ENCODE measurements around the gene KCNN1.
"Not testable (repeated sequence)": the region's sequence is repeated elsewhere in the genome, so short reads cannot be mapped to it uniquely, and the experiment has no call there.

The KCNN1 gene

DNA sequence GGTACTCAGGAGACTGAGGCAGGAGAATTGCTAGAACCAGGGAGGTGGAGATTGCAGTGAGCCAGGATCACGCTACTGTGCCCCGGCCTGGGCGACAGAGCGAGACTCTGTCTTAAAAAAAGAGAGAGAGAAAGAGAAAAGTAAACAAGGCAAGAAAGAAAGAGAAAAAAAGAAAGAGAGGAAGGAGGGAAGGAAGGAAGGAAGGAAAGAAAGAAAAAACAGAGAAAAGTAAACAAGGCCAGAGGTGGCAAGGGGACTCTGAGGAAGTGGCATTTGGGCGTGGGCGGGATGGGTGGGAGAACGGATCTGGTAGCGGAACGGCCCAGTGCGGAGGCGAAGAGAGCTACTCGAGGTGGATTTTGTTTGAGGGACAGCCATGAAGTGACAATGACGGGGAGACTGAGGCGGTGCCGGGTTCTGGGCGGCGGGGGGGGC is 33.6 kb downstream of the KCNN1 start:
- peak overlapping the region; percentile 89 to 96 for H3K27ac ChIP-seq (ENCODE audit: low read depth in 2 of 2, low read length in 2 of 2)
- H3K4me1 ChIP-seq (ENCODE audit: control insufficient read depth in 2 of 2, insufficient read depth in 2 of 2, low read length in 2 of 2): peaks cover 9 to 20% of the 10 kb centered on the region in 2 donors
- H3K9me3 ChIP-seq (ENCODE audit: control insufficient read depth in 2 of 2, low read length in 2 of 2): no peaks in the 10 kb centered on the region
- peak overlapping the region; percentile 77 to 78 for H3K4me3 ChIP-seq (ENCODE audit: low read length in 2 of 2)
- H3K27me3 ChIP-seq (ENCODE audit: control insufficient read depth in 2 of 2, insufficient read depth in 2 of 2, low read length in 2 of 2): no peaks in the 10 kb centered on the region
- peak overlapping the region in 1 of 2 donors; percentile 96 for H3K9ac ChIP-seq (ENCODE audit: low read depth in 1 of 2, low read length in 2 of 2)
- H3K36me3 ChIP-seq (ENCODE audit: control insufficient read depth in 2 of 2, insufficient read depth in 2 of 2, low read length in 2 of 2): no peaks in the 10 kb centered on the region

GRCh38 chr19:18000915-18001776 is 34.2 kb downstream of the KCNN1 start:
- H3K27ac ChIP-seq (ENCODE audit: low read depth in 2 of 2, low read length in 2 of 2): peak overlapping the region; percentile 89 to 96
- H3K27me3 ChIP-seq (ENCODE audit: control insufficient read depth in 2 of 2, insufficient read depth in 2 of 2, low read length in 2 of 2): no peaks in the 10 kb centered on the region
- peaks cover 9 to 20% of the 10 kb centered on the region in 2 donors for H3K4me1 ChIP-seq (ENCODE audit: control insufficient read depth in 2 of 2, insufficient read depth in 2 of 2, low read length in 2 of 2)
- H3K4me3 ChIP-seq (ENCODE audit: low read length in 2 of 2): peak overlapping the region; percentile 77 to 78
- H3K36me3 ChIP-seq (ENCODE audit: control insufficient read depth in 2 of 2, insufficient read depth in 2 of 2, low read length in 2 of 2): no peaks in the 10 kb centered on the region
- H3K9me3 ChIP-seq (ENCODE audit: control insufficient read depth in 2 of 2, low read length in 2 of 2): no peaks in the 10 kb centered on the region
- H3K9ac ChIP-seq (ENCODE audit: low read depth in 1 of 2, low read length in 2 of 2): peak overlapping the region; percentile 84 to 96

DNA sequence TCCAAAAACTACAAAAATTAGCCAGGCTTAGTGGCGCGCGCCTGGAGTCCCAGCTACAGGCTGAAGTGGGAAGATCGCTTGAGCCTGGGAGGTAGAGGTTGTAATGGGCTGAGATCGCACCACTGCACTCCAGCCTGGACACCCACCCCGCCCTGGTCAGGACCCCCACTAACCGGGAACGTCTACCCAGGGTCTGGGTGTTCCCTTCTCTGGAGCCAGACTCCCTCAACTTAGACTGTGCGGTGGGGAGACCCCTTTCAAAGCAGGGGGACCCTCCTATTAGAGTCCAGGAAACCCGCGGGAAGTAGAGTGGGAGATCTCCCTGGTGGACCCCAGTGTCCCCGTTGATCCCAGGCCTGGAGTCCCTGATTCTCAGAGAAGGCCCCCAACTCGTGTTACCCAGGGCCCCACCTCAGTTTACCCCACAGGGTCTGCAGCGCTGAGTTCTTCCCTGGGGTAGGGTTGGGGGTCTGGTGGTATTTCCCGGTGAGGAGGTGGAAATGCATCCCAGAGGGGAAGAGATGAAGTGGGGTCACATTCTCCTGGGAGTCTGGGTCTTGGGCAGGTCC is 35.0 kb downstream of the KCNN1 start:
- H3K27ac ChIP-seq (ENCODE audit: low read depth in 2 of 2, low read length in 2 of 2): peak overlapping the region; percentile 89 to 96
- peaks cover 9 to 21% of the 10 kb centered on the region in 2 donors for H3K4me1 ChIP-seq (ENCODE audit: control insufficient read depth in 2 of 2, insufficient read depth in 2 of 2, low read length in 2 of 2)
- H3K36me3 ChIP-seq (ENCODE audit: control insufficient read depth in 2 of 2, insufficient read depth in 2 of 2, low read length in 2 of 2): no peaks in the 10 kb centered on the region
- H3K27me3 ChIP-seq (ENCODE audit: control insufficient read depth in 2 of 2, insufficient read depth in 2 of 2, low read length in 2 of 2): no peaks in the 10 kb centered on the region
- H3K9me3 ChIP-seq (ENCODE audit: control insufficient read depth in 2 of 2, low read length in 2 of 2): no peaks in the 10 kb centered on the region
- peak overlapping the region; percentile 84 to 96 for H3K9ac ChIP-seq (ENCODE audit: low read depth in 1 of 2, low read length in 2 of 2)
- H3K4me3 ChIP-seq (ENCODE audit: low read length in 2 of 2): peak overlapping the region; percentile 77 to 78

- Histone ChIP-seq H3K9ac (ENCODE audit: low read depth in 1 of 2, low read length in 2 of 2) (peak overlapping the region; percentile 84 to 96), H3K27ac (ENCODE audit: low read depth in 2 of 2, low read length in 2 of 2) (peak overlapping the region; percentile 89 to 96), H3K4me1 (ENCODE audit: control insufficient read depth in 2 of 2, insufficient read depth in 2 of 2, low read length in 2 of 2) (peaks cover 13 to 26% of the 10 kb centered on the region in 2 donors), H3K36me3 (ENCODE audit: control insufficient read depth in 2 of 2, insufficient read depth in 2 of 2, low read length in 2 of 2) (no peaks in the 10 kb centered on the region), H3K9me3 (ENCODE audit: control insufficient read depth in 2 of 2, low read length in 2 of 2) (no peaks in the 10 kb centered on the region), H3K4me3 (ENCODE audit: low read length in 2 of 2) (peak overlapping the region; percentile 77 to 78), H3K27me3 (ENCODE audit: control insufficient read depth in 2 of 2, insufficient read depth in 2 of 2, low read length in 2 of 2) (no peaks in the 10 kb centered on the region)
Observed at GRCh38 chr19:18002347-18002850, 35.5 kb downstream of the KCNN1 start.

DNA sequence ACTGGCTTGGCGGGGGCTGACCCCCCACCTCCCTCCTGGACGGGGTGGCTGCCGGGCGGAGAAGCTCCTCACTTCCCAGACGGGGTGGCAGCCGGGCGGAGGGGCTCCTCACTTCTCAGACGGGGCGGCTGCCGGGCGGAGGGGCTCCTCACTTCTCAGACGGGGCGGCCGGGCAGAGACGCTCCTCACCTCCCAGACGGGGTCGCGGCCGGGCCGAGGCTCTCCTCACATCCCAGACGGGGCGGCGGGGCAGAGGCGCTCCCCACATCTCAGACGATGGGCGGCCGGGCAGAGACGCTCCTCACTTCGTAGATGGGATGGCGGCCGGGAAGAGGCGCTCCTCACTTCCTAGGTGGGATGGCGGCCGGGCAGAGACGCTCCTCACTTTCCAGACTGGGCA is 38.8 kb downstream of the KCNN1 start:
- H3K9me3 ChIP-seq (ENCODE audit: control insufficient read depth in 2 of 2, low read length in 2 of 2); H3K9ac ChIP-seq (ENCODE audit: low read depth in 1 of 2, low read length in 2 of 2); H3K27me3 ChIP-seq (ENCODE audit: control insufficient read depth in 2 of 2, insufficient read depth in 2 of 2, low read length in 2 of 2); H3K4me3 ChIP-seq (ENCODE audit: low read length in 2 of 2); H3K27ac ChIP-seq (ENCODE audit: low read depth in 2 of 2, low read length in 2 of 2): not testable (repeated sequence)
- H3K36me3 ChIP-seq (ENCODE audit: control insufficient read depth in 2 of 2, insufficient read depth in 2 of 2, low read length in 2 of 2): peaks cover 20% of the 10 kb centered on the region in 2 donors
- H3K4me1 ChIP-seq (ENCODE audit: control insufficient read depth in 2 of 2, insufficient read depth in 2 of 2, low read length in 2 of 2): peaks cover 24 to 25% of the 10 kb centered on the region in 2 donors

DNA sequence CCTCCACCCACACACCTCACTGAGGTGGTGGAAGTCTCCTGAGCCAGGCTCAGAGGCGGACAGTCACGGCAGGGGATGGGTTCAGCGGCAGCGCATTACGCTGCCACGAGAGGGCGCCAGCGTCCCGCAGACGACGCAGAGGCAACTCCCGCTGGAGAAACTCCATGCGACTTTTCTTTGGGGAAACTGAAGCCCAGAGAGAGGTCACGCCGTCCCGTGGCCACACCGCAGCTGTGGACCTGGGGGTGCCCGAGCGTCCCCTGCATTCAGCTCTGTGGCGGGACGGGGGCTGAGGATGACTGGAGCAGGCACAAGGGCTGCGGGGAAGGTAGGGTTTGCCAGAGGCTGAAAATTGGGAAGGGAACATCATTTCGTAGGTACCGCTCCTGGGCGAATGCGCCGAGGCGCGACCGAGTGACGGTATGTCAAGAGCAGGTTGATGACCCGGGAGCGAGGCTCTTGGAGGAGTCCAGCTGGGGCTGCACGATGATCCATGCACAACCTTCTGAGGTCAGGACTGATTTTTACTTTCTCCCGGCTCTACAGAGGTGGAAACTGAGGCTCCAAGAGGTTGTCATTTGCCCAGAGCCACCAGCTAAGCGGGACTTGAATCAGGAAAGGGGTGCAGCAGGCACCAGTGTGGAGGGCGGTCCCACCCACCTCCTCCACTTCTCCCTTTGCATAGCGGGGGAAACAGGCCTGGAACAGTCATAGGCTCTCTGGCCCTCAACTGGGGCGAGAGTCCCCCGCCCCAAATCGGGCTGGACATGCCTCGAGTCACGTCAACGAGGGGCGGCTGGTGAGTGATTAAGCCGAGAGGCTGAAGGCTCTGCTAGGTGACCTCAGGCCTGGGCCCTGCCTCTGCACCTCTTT is 40.4 kb downstream of the KCNN1 start:
- Histone ChIP-seq H3K4me1 (ENCODE audit: control insufficient read depth in 2 of 2, insufficient read depth in 2 of 2, low read length in 2 of 2) (peaks cover 18 to 19% of the 10 kb centered on the region in 2 donors), H3K36me3 (ENCODE audit: control insufficient read depth in 2 of 2, insufficient read depth in 2 of 2, low read length in 2 of 2) (peaks cover 20 to 23% of the 10 kb centered on the region in 2 donors), H3K4me3 (ENCODE audit: low read length in 2 of 2) (peak overlapping the region; percentile 66 to 70), H3K9ac (ENCODE audit: low read depth in 1 of 2, low read length in 2 of 2) (peak overlapping the region; percentile 61 to 64), H3K9me3 (ENCODE audit: control insufficient read depth in 2 of 2, low read length in 2 of 2) (no peaks in the 10 kb centered on the region), H3K27ac (ENCODE audit: low read depth in 2 of 2, low read length in 2 of 2) (peak overlapping the region; percentile 74 to 79), H3K27me3 (ENCODE audit: control insufficient read depth in 2 of 2, insufficient read depth in 2 of 2, low read length in 2 of 2) (no peaks in the 10 kb centered on the region)

- peaks cover 28 to 30% of the 10 kb centered on the region in 2 donors for H3K36me3 ChIP-seq (ENCODE audit: control insufficient read depth in 2 of 2, insufficient read depth in 2 of 2, low read length in 2 of 2)
- no peaks in the 10 kb centered on the region for H3K9me3 ChIP-seq (ENCODE audit: control insufficient read depth in 2 of 2, low read length in 2 of 2)
- no peaks in the 10 kb centered on the region for H3K27me3 ChIP-seq (ENCODE audit: control insufficient read depth in 2 of 2, insufficient read depth in 2 of 2, low read length in 2 of 2)
- H3K4me1 ChIP-seq (ENCODE audit: control insufficient read depth in 2 of 2, insufficient read depth in 2 of 2, low read length in 2 of 2): peaks cover 15 to 18% of the 10 kb centered on the region in 2 donors
- peak within 1 kb of the TSS; percentile 74 to 79 for H3K27ac ChIP-seq (ENCODE audit: low read depth in 2 of 2, low read length in 2 of 2)
- peak within 1 kb of the TSS; percentile 66 to 70 for H3K4me3 ChIP-seq (ENCODE audit: low read length in 2 of 2)
- peak within 1 kb of the TSS; percentile 61 to 65 for H3K9ac ChIP-seq (ENCODE audit: low read depth in 1 of 2, low read length in 2 of 2)
Observed at GRCh38 chr19:18007917-18008673, 41.2 kb downstream of the KCNN1 start, which contains the start of gene ARRDC2. ARRDC2 (plus strand) TSS chr19:18008170; CDS start chr19:18008311, 141 bp downstream.

GRCh38 chr19:18008814-18009213 is 41.9 kb downstream of the KCNN1 start:
- H3K4me3 ChIP-seq (ENCODE audit: low read length in 2 of 2): peak overlapping the region; percentile 64 to 65
- no peaks in the 10 kb centered on the region for H3K9me3 ChIP-seq (ENCODE audit: control insufficient read depth in 2 of 2, low read length in 2 of 2)
- peaks cover 15 to 18% of the 10 kb centered on the region in 2 donors for H3K4me1 ChIP-seq (ENCODE audit: control insufficient read depth in 2 of 2, insufficient read depth in 2 of 2, low read length in 2 of 2)
- peaks cover 35 to 37% of the 10 kb centered on the region in 2 donors for H3K36me3 ChIP-seq (ENCODE audit: control insufficient read depth in 2 of 2, insufficient read depth in 2 of 2, low read length in 2 of 2)
- H3K27me3 ChIP-seq (ENCODE audit: control insufficient read depth in 2 of 2, insufficient read depth in 2 of 2, low read length in 2 of 2): no peaks in the 10 kb centered on the region
- H3K27ac ChIP-seq (ENCODE audit: low read depth in 2 of 2, low read length in 2 of 2): peak overlapping the region; percentile 64 to 79
- H3K9ac ChIP-seq (ENCODE audit: low read depth in 1 of 2, low read length in 2 of 2): peak overlapping the region in 1 of 2 donors; percentile 65
